ENCODE results near the gene ACP5.

GRCh38 chr19:11598746-11599145 is 21.3 kb upstream of the ACP5 start:
- TF ChIP-seq PPARA (CRISPR knock-in tag; IDR thresholded peaks at IDR 0.05; ENCODE audit: borderline replicate concordance) (no peak), ZNF565 (CRISPR knock-in tag; conservative IDR thresholded peaks at IDR 0.05; ENCODE audit: low read depth) (no peak), ZNF70 (CRISPR knock-in tag; IDR thresholded peaks at IDR 0.05) (no peak)

Measured in SK-N-SH treated with all-trans-retinoic acid at 6 μM for 48 hours (cell line).